Ovary (tissue), 3 donors: Measurements from ENCODE around the gene TFCP2.

Experiments used
- EP300 ChIP-seq: sonication (generic); formaldehyde crosslinking; IDR thresholded peaks from one replicate; pipeline ENCODE4 v1.6.1; 2017; ENCODE audit warnings: antibody characterized with exemption
- POLR2A ChIP-seq: fragments of 450-650 bp; IDR thresholded peaks from one replicate; pipeline ENCODE4 v1.6.1; 2017; ENCODE audit warnings: antibody characterized with exemption, mild to moderate bottlenecking, moderate library complexity
- TF ChIP-seq, protein P1 (sequence below), 3 donors: fragments of 450-650 bp in 2 of 3; fragments of 200-600 bp in 1 of 3; IDR thresholded peaks; one replicate each; pipeline versions ENCODE4 v1.5.1 to v1.8.0; 2016 to 2022; ENCODE audit warnings: antibody characterized with exemption in 3 of 3, mild to moderate bottlenecking in 1 of 3
- donor health status: DM: no; HTN: no; CAD: no.

DNA sequence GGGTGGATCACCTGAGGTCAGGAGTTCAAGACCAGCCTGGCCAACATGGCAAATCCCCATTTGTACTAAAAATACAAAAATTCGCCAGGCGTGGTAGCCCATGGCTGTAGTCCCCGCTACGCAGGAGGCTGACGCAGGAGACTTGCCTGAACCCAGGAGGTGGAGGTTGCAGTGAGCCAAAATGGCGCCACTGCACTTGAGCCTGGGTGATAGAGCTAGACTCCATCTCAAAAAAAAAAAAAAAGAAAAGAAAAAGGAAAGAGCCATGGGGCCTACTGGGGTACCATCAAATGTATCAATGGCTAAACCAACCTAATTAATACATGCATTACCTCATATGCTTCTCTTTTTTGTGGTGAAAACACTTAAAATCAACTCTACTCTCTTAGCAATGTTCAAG, 10.7 kb downstream of the TFCP2 start:
- TF ChIP-seq POLR2A (no peak), EP300 (no peak)
- TF ChIP-seq, protein P1, sequence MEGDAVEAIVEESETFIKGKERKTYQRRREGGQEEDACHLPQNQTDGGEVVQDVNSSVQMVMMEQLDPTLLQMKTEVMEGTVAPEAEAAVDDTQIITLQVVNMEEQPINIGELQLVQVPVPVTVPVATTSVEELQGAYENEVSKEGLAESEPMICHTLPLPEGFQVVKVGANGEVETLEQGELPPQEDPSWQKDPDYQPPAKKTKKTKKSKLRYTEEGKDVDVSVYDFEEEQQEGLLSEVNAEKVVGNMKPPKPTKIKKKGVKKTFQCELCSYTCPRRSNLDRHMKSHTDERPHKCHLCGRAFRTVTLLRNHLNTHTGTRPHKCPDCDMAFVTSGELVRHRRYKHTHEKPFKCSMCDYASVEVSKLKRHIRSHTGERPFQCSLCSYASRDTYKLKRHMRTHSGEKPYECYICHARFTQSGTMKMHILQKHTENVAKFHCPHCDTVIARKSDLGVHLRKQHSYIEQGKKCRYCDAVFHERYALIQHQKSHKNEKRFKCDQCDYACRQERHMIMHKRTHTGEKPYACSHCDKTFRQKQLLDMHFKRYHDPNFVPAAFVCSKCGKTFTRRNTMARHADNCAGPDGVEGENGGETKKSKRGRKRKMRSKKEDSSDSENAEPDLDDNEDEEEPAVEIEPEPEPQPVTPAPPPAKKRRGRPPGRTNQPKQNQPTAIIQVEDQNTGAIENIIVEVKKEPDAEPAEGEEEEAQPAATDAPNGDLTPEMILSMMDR (IDR thresholded peaks at IDR 0.05): no peak
